Sigmoid colon (tissue), 7 donors: ENCODE measurements around the gene DDX39B. TPM values are rescaled to one million over a fixed set of nuclear protein-coding genes. Genes with fewer than 3 reads are reported as not detected.

Experiments used
- DNase-seq: peaks from one replicate; pipeline ENCODE4 v3.0.0-alpha.2; 2019
- H3K27ac ChIP-seq, 4 donors: fragments of 200-600 bp; sonication (generic); one replicate each; pipeline ENCODE4 v1.5.1; 2016 to 2019; ENCODE audit warnings: mild to moderate bottlenecking in 1 of 4
- H3K27me3 ChIP-seq, 3 donors: fragments of 200-600 bp; sonication (generic); one replicate each; pipeline ENCODE4 v1.5.1; 2019; ENCODE audit warnings: mild to moderate bottlenecking in 1 of 3
- H3K36me3 ChIP-seq, 4 donors: fragments of 200-600 bp; sonication (generic); one replicate each; pipeline ENCODE4 v1.5.1; 2016 to 2019
- H3K4me1 ChIP-seq, 4 donors: fragments of 200-600 bp; sonication (generic); one replicate each; pipeline ENCODE4 v1.5.1; 2017 to 2019
- H3K4me3 ChIP-seq, 4 donors: fragments of 200-600 bp; sonication (generic); one replicate each; pipeline ENCODE4 v1.5.1; 2017 to 2019; ENCODE audit warnings: mild to moderate bottlenecking in 2 of 4, moderate library complexity in 1 of 4
- H3K9me3 ChIP-seq, 4 donors: fragments of 200-600 bp in 3 of 4; sonication (generic) in 3 of 4; one replicate each; pipeline versions ENCODE4 v1.5.1 to v1.6.1; 2013 to 2019
- EP300 ChIP-seq, 4 donors: sonication (generic); formaldehyde crosslinking; IDR thresholded peaks; one replicate each; pipeline ENCODE4 v1.6.1; 2017; ENCODE audit warnings: antibody characterized with exemption in 4 of 4
- POLR2A ChIP-seq, 2 donors: fragments of 450-650 bp; IDR thresholded peaks; one replicate each; pipeline ENCODE4 v1.6.1; 2016; ENCODE audit warnings: antibody characterized with exemption in 2 of 2, mild to moderate bottlenecking in 2 of 2, moderate library complexity in 2 of 2
- POLR2AphosphoS5 ChIP-seq, 4 donors: sonication (generic); formaldehyde crosslinking; IDR thresholded peaks; one replicate each; pipeline ENCODE4 v1.6.1; 2017; ENCODE audit warnings: antibody characterized with exemption in 4 of 4
- WGBS, 2 donors: extraction: QIAGEN DNeasy Blood & Tissue Kit; methylation state at CpG; one replicate each; pipeline ENCODE4 v1.1.7; 2013; 5-methylcytosine and 5-hydroxymethylcytosine counted together
- intact Hi-C: fragments of 100-400 bp; cut with DNase I; formaldehyde crosslinking; loops from one replicate; pipeline ENCODE4 v1.15.1; 2023
- polyA plus RNA-seq, 3 donors: library from polyadenylated mRNA; stranded (reverse); fragments of 200-250 nt; gene quantifications; one replicate each; pipeline ENCODE4 v1.2.3, GENCODE V29; 2013
- small RNA-seq, 3 donors: library from RNA; depleted of rRNA; stranded (forward); fragments of <200 nt; gene quantifications; one replicate each; pipeline ENCODE3, GENCODE V24; 2016
- total RNA-seq, 4 donors: library from RNA; depleted of rRNA; stranded (reverse); fragments of >200 nt; gene quantifications; one replicate each; pipeline ENCODE4 v1.1.0, GENCODE V29; 2016
- TF ChIP-seq, protein P1 (sequence below), 4 experiments: fragments of 450-650 bp in 3 of 4; fragments of 200-600 bp in 1 of 4; IDR thresholded peaks; one replicate each; pipeline ENCODE4 v1.5.1; 2016 to 2019; ENCODE audit warnings: antibody characterized with exemption in 4 of 4, mild to moderate bottlenecking in 3 of 4, moderate library complexity in 2 of 4
- donor health status: healthy with polysubstance abuse.
- donor health status: Bipolar disorder and iron deficiency.
- donor health status: healthy.

DDX39B gene
- total and polyA plus RNA-seq, 7 donors = 130 to 301 (median 226) TPM

DNA sequence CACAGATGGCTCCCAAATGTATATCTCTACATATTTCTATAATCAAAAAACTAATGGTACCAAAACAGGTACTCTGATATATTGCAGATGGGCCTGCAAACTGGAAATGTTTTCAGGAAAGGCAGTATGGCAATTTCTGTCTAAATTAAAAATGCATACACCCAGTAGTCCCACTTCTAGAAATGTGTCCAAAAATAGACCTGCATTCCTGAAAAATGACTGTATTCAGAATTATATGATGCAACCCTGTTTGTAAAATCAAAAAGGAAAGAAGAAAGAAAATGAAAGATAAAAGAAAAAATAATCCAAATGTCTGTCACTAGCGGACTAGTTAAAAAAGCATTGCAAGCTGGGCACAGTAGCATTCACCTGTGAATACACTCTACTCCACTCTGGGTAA is 56.7 kb downstream of the DDX39B start:
- intact Hi-C loops = no loop called here
- H3K9me3 ChIP-seq = no peaks in the 10 kb centered on the region
- TF ChIP-seq, protein P1, sequence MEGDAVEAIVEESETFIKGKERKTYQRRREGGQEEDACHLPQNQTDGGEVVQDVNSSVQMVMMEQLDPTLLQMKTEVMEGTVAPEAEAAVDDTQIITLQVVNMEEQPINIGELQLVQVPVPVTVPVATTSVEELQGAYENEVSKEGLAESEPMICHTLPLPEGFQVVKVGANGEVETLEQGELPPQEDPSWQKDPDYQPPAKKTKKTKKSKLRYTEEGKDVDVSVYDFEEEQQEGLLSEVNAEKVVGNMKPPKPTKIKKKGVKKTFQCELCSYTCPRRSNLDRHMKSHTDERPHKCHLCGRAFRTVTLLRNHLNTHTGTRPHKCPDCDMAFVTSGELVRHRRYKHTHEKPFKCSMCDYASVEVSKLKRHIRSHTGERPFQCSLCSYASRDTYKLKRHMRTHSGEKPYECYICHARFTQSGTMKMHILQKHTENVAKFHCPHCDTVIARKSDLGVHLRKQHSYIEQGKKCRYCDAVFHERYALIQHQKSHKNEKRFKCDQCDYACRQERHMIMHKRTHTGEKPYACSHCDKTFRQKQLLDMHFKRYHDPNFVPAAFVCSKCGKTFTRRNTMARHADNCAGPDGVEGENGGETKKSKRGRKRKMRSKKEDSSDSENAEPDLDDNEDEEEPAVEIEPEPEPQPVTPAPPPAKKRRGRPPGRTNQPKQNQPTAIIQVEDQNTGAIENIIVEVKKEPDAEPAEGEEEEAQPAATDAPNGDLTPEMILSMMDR (IDR thresholded peaks at IDR 0.05) = no peak
- TF ChIP-seq POLR2AphosphoS5 (IDR thresholded peaks at IDR 0.05) = no peak

DNA sequence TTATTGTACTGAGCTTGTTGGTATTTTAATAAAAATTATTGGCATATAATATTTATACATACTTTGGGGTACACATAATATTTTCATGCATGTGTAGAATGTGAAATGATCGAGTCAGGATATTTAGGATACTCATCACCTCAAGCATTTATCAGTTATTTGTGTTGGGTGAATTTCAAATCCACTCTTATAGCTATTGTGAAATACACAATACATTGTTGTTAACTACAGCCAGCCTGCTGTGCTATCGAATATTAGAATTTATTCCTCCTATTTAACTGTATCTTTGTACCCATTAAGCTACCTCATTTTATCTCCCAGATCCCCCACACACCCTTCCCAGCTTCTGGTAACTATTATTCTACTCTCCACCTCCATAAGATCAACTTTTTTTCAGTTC is 58.4 kb downstream of the DDX39B start:
- 77 to 90% methylated on average over 2 of the region's 2 CpGs for WGBS, 2 donors
- intact Hi-C loops = no loop called here
- no peak overlapping the region for H3K27ac ChIP-seq
- TF ChIP-seq POLR2A (IDR thresholded peaks at IDR 0.05) (no peak), EP300 (IDR thresholded peaks at IDR 0.05) (no peak), POLR2AphosphoS5 (IDR thresholded peaks at IDR 0.05) (no peak)
- TF ChIP-seq, protein P1 (IDR thresholded peaks at IDR 0.05) = no peak
- H3K4me1 ChIP-seq = no peaks in the 10 kb centered on the region
- H3K36me3 ChIP-seq = no peaks in the 10 kb centered on the region
- DNase-seq = no peak
- no peaks in the 10 kb centered on the region for H3K9me3 ChIP-seq
- H3K4me3 ChIP-seq = no peak overlapping the region
- H3K27me3 ChIP-seq = peaks cover 0 to 9% (median 0%) of the 10 kb centered on the region in 3 donors

More for the DNA sequence above, 56.7 kb downstream of the DDX39B start:
- Histone ChIP-seq H3K27me3 (peaks cover 0 to under 1% (median 0%) of the 10 kb centered on the region in 3 donors), H3K27ac (no peak overlapping the region), H3K4me3 (no peak overlapping the region), H3K4me1 (no peaks in the 10 kb centered on the region), H3K36me3 (no peaks in the 10 kb centered on the region)
- 79 to 92% methylated on average over 1 of the region's 1 CpG for WGBS, 2 donors
- no peak for DNase-seq

DNA sequence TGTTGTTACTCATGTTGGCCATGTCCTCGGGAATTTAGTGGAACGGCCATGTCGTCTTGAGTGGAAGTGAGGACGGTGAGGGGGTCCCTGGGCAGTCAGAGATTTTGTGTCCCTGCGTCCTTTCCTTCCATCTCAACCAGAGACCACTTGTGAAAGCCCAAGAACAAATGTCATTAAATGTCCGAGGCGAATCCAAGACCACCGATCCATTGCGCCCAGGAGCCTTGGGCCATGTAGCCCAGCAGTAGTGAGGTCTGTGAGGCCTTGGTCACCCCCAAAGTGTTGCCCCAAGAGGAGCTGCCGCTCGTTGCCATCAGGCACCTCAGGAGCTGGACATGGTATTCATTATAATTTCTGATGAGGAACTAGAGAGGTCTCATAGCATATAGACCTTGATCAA is 61.2 kb downstream of the DDX39B start:
- H3K27me3 ChIP-seq = peaks cover 0 to 9% (median 0%) of the 10 kb centered on the region in 3 donors
- 88 to 92% methylated on average over 11 of the region's 11 CpGs for WGBS, 2 donors
- no peaks in the 10 kb centered on the region for H3K9me3 ChIP-seq
- no peak overlapping the region for H3K27ac ChIP-seq
- no peak overlapping the region for H3K4me3 ChIP-seq
- no peaks in the 10 kb centered on the region for H3K4me1 ChIP-seq
- no peaks in the 10 kb centered on the region for H3K36me3 ChIP-seq
- TF ChIP-seq POLR2A (IDR thresholded peaks at IDR 0.05) = no peak
- no peak for TF ChIP-seq EP300 (IDR thresholded peaks at IDR 0.05)
- no peak for TF ChIP-seq POLR2AphosphoS5 (IDR thresholded peaks at IDR 0.05)
- TF ChIP-seq, protein P1 (IDR thresholded peaks at IDR 0.05) = no peak
- intact Hi-C loops = no loop called here
- DNase-seq = no peak

Small RNA genes within 50 kb of the gene (small RNA-seq; reads per million reads assigned to genes)
- gene AL663061.1 = 0 reads per million in 3 donors
- 0 reads per million in 3 donors for gene RF00019
- 215 to 686 (median 682) reads per million in 3 donors for gene SNORD117
- gene SNORD84 = 0 reads per million in 3 donors

Other genes with a start within 250 kb of the DDX39B start
- gene HLA-B, start 184.8 kb downstream of the DDX39B start, total RNA-seq = 100 to 1,000 TPM; 346 to 491 (median 365) TPM
- gene HLA-B, start 184.8 kb downstream of the DDX39B start, polyA plus RNA-seq = 1,000 to 10,000 TPM in 2 of 3 donors, 100 to 1,000 TPM in 1; 279 to 3,047 (median 1,275) TPM
- gene MICA, start 138.4 kb downstream of the DDX39B start, total RNA-seq = 10 to 100 TPM; 18.6 to 46.5 (median 27.2) TPM
- gene MICA, start 138.4 kb downstream of the DDX39B start, polyA plus RNA-seq = 10 to 100 TPM; 13.2 to 24.0 (median 20.3) TPM
- gene MICB, start 43.9 kb downstream of the DDX39B start, total RNA-seq = 1 to 10 TPM in 3 of 4 donors, under 1 TPM in 1; 0.71 to 3.3 (median 1.5) TPM
- 1 to 10 TPM in 2 of 3 donors, under 1 TPM in 1; 0.92 to 7.7 (median 1.2) TPM for gene MICB, start 43.9 kb downstream of the DDX39B start, polyA plus RNA-seq
- not detected for gene MCCD1, start 13.0 kb downstream of the DDX39B start, total RNA-seq
- not detected for gene MCCD1, start 13.0 kb downstream of the DDX39B start, polyA plus RNA-seq
- 1 to 10 TPM; 2.8 to 9.1 (median 5.0) TPM for gene ATP6V1G2, start 4.6 kb upstream of the DDX39B start, total RNA-seq
- gene ATP6V1G2, start 4.6 kb upstream of the DDX39B start, polyA plus RNA-seq = 1 to 10 TPM in 1 of 3 donors, not detected in 2; 3.0 TPM
- 10 to 100 TPM; 32.5 to 55.1 (median 36.3) TPM for gene NFKBIL1, start 5.6 kb upstream of the DDX39B start, total RNA-seq
- gene NFKBIL1, start 5.6 kb upstream of the DDX39B start, polyA plus RNA-seq = 10 to 100 TPM; 18.0 to 31.3 (median 25.2) TPM
- not detected for gene LTA, start 30.3 kb upstream of the DDX39B start, total RNA-seq
- gene LTA, start 30.3 kb upstream of the DDX39B start, polyA plus RNA-seq = 1 to 10 TPM in 1 of 3 donors, not detected in 2; 3.6 TPM
- gene TNF, start 33.6 kb upstream of the DDX39B start, total RNA-seq = under 1 TPM in 1 of 4 donors, not detected in 3; 0.33 TPM
- gene TNF, start 33.6 kb upstream of the DDX39B start, polyA plus RNA-seq = 1 to 10 TPM in 1 of 3 donors, under 1 TPM in 2; 0.60 to 2.6 (median 0.92) TPM
- 1 to 10 TPM in 1 of 4 donors, under 1 TPM in 2, not detected in 1; 0.66 to 1.9 (median 0.68) TPM for gene LTB, start 40.4 kb upstream of the DDX39B start, total RNA-seq
- 10 to 100 TPM in 1 of 3 donors, 1 to 10 TPM in 1, not detected in 1; 2.5 to 90.8 TPM for gene LTB, start 40.4 kb upstream of the DDX39B start, polyA plus RNA-seq
- 10 to 100 TPM in 2 of 4 donors, 1 to 10 TPM in 2; 1.7 to 19.8 (median 10.2) TPM for gene LST1, start 44.3 kb upstream of the DDX39B start, total RNA-seq
- gene LST1, start 44.3 kb upstream of the DDX39B start, polyA plus RNA-seq = 10 to 100 TPM; 17.0 to 34.2 (median 24.7) TPM
- not detected for gene NCR3, start 51.0 kb upstream of the DDX39B start, total RNA-seq
- gene NCR3, start 51.0 kb upstream of the DDX39B start, polyA plus RNA-seq = 1 to 10 TPM in 1 of 3 donors, under 1 TPM in 1, not detected in 1; 0.92 to 3.4 TPM
- 10 to 100 TPM; 12.5 to 59.6 (median 36.9) TPM for gene AIF1, start 73.2 kb upstream of the DDX39B start, total RNA-seq
- gene AIF1, start 73.2 kb upstream of the DDX39B start, polyA plus RNA-seq = 100 to 1,000 TPM in 2 of 3 donors, 10 to 100 TPM in 1; 61.8 to 133 (median 114) TPM
- 10 to 100 TPM; 42.1 to 90.8 (median 54.2) TPM for gene PRRC2A, start 78.7 kb upstream of the DDX39B start, total RNA-seq
- gene PRRC2A, start 78.7 kb upstream of the DDX39B start, polyA plus RNA-seq = 100 to 1,000 TPM in 1 of 3 donors, 10 to 100 TPM in 2; 28.8 to 109 (median 32.1) TPM
- 100 to 1,000 TPM; 119 to 218 (median 144) TPM for gene BAG6, start 110.7 kb upstream of the DDX39B start, total RNA-seq
- 100 to 1,000 TPM in 2 of 3 donors, 10 to 100 TPM in 1; 99.7 to 231 (median 133) TPM for gene BAG6, start 110.7 kb upstream of the DDX39B start, polyA plus RNA-seq
- 1 to 10 TPM in 3 of 4 donors, not detected in 1; 3.3 to 7.2 (median 3.6) TPM for gene APOM, start 113.9 kb upstream of the DDX39B start, total RNA-seq
- 1 to 10 TPM; 2.3 to 3.6 (median 3.6) TPM for gene APOM, start 113.9 kb upstream of the DDX39B start, polyA plus RNA-seq
- 10 to 100 TPM; 25.0 to 31.3 (median 26.7) TPM for gene C6orf47, start 118.8 kb upstream of the DDX39B start, total RNA-seq
- 10 to 100 TPM; 22.2 to 32.6 (median 24.5) TPM for gene C6orf47, start 118.8 kb upstream of the DDX39B start, polyA plus RNA-seq
- 10 to 100 TPM; 17.2 to 29.6 (median 26.4) TPM for gene GPANK1, start 123.0 kb upstream of the DDX39B start, total RNA-seq
- 10 to 100 TPM; 15.3 to 22.8 (median 18.3) TPM for gene GPANK1, start 123.0 kb upstream of the DDX39B start, polyA plus RNA-seq
- 100 to 1,000 TPM; 188 to 227 (median 209) TPM for gene CSNK2B, start 124.1 kb upstream of the DDX39B start, total RNA-seq
- gene CSNK2B, start 124.1 kb upstream of the DDX39B start, polyA plus RNA-seq = 100 to 1,000 TPM; 198 to 232 (median 206) TPM
- gene LY6G5B, start 128.0 kb upstream of the DDX39B start, total RNA-seq = 1 to 10 TPM; 2.8 to 10.0 (median 6.5) TPM
- gene LY6G5B, start 128.0 kb upstream of the DDX39B start, polyA plus RNA-seq = 1 to 10 TPM in 1 of 3 donors, under 1 TPM in 1, not detected in 1; 0.60 to 9.1 TPM
- gene LY6G5C, start 139.1 kb upstream of the DDX39B start, total RNA-seq = 1 to 10 TPM in 1 of 4 donors, under 1 TPM in 2, not detected in 1; 0.68 to 1.1 (median 0.99) TPM
- 1 to 10 TPM; 1.8 to 3.2 (median 2.7) TPM for gene LY6G5C, start 139.1 kb upstream of the DDX39B start, polyA plus RNA-seq
- gene ABHD16A, start 161.3 kb upstream of the DDX39B start, total RNA-seq = 10 to 100 TPM; 37.8 to 63.4 (median 51.6) TPM
- 10 to 100 TPM; 16.9 to 52.0 (median 17.4) TPM for gene ABHD16A, start 161.3 kb upstream of the DDX39B start, polyA plus RNA-seq
- gene LY6G6F, start 164.9 kb upstream of the DDX39B start, total RNA-seq = not detected
- gene LY6G6F, start 164.9 kb upstream of the DDX39B start, polyA plus RNA-seq = not detected
- gene LY6G6D, start 173.3 kb upstream of the DDX39B start, total RNA-seq = 10 to 100 TPM in 1 of 4 donors, 1 to 10 TPM in 2, not detected in 1; 2.9 to 21.2 (median 6.4) TPM
- 1 to 10 TPM in 1 of 3 donors, under 1 TPM in 1, not detected in 1; 0.31 to 8.4 TPM for gene LY6G6D, start 173.3 kb upstream of the DDX39B start, polyA plus RNA-seq
- not detected for gene LY6G6C, start 179.7 kb upstream of the DDX39B start, total RNA-seq
- gene LY6G6C, start 179.7 kb upstream of the DDX39B start, polyA plus RNA-seq = 1 to 10 TPM in 2 of 3 donors, under 1 TPM in 1; 0.07 to 1.2 (median 1.2) TPM
- not detected for gene MPIG6B, start 181.4 kb upstream of the DDX39B start, total RNA-seq
- gene MPIG6B, start 181.4 kb upstream of the DDX39B start, polyA plus RNA-seq = under 1 TPM in 1 of 3 donors, not detected in 2; 0.13 TPM
- gene DDAH2, start 187.3 kb upstream of the DDX39B start, total RNA-seq = 100 to 1,000 TPM in 2 of 4 donors, 10 to 100 TPM in 2; 86.7 to 146 (median 107) TPM
- 100 to 1,000 TPM; 137 to 340 (median 213) TPM for gene DDAH2, start 187.3 kb upstream of the DDX39B start, polyA plus RNA-seq
- 100 to 1,000 TPM; 172 to 251 (median 214) TPM for gene CLIC1, start 194.5 kb upstream of the DDX39B start, total RNA-seq
- gene CLIC1, start 194.5 kb upstream of the DDX39B start, polyA plus RNA-seq = 100 to 1,000 TPM; 623 to 668 (median 634) TPM
- 10 to 100 TPM in 1 of 4 donors, 1 to 10 TPM in 3; 4.2 to 23.5 (median 5.7) TPM for gene MSH5, start 198.0 kb upstream of the DDX39B start, total RNA-seq
- 10 to 100 TPM in 1 of 3 donors, 1 to 10 TPM in 1, not detected in 1; 1.6 to 18.7 TPM for gene MSH5, start 198.0 kb upstream of the DDX39B start, polyA plus RNA-seq
- gene SAPCD1, start 220.7 kb upstream of the DDX39B start, total RNA-seq = 1 to 10 TPM in 3 of 4 donors, not detected in 1; 1.8 to 6.5 (median 4.2) TPM
- gene SAPCD1, start 220.7 kb upstream of the DDX39B start, polyA plus RNA-seq = 1 to 10 TPM in 2 of 3 donors, not detected in 1; 1.2 to 8.7 TPM
- gene VWA7, start 235.3 kb upstream of the DDX39B start, total RNA-seq = 1 to 10 TPM in 1 of 4 donors, under 1 TPM in 2, not detected in 1; 0.14 to 3.9 (median 0.71) TPM
- 1 to 10 TPM; 2.8 to 6.0 (median 3.6) TPM for gene VWA7, start 235.3 kb upstream of the DDX39B start, polyA plus RNA-seq